Stimulated activated CD4-positive, alpha-beta T cell treated with anti-CD3 and anti-CD28 coated beads, Interleukin-15, amount 100 ng/mL, for 24 hours (primary cell): Measurements from ENCODE around the gene TNK2.
"Not testable (repeated sequence)": the region's sequence is repeated elsewhere in the genome, so short reads cannot be mapped to it uniquely, and the experiment has no call there.

Experiments
- DNase-seq: peaks from one replicate; pipeline ENCODE4 v3.0.0-alpha.2; 2020

The TNK2 gene

GRCh38 chr3:195816276-195816913 is 92.0 kb downstream of the TNK2 start:
- not testable (repeated sequence) for DNase-seq

GRCh38 chr3:195815169-195815771 is 93.1 kb downstream of the TNK2 start:
- DNase-seq = no peak

GRCh38 chr3:195813916-195814640 is 94.3 kb downstream of the TNK2 start:
- DNase-seq = no peak
